CMK (cell line): ENCODE measurements around the gene HERC3.
"Not testable (repeated sequence)": the region's sequence is repeated elsewhere in the genome, so short reads cannot be mapped to it uniquely, and the experiment has no call there.

ENCODE experiments used
- DNase-seq: peaks from one replicate; pipeline ENCODE4 v3.0.0-alpha.2; 2010; ENCODE audit warnings: low read depth

Gene HERC3

GRCh38 chr4:88609387-88609786 is 17.1 kb downstream of the HERC3 start:
- DNase-seq, result no peak

- not testable (repeated sequence) for DNase-seq
Measured at GRCh38 chr4:88609794-88610193, 17.5 kb downstream of the HERC3 start.

DNA sequence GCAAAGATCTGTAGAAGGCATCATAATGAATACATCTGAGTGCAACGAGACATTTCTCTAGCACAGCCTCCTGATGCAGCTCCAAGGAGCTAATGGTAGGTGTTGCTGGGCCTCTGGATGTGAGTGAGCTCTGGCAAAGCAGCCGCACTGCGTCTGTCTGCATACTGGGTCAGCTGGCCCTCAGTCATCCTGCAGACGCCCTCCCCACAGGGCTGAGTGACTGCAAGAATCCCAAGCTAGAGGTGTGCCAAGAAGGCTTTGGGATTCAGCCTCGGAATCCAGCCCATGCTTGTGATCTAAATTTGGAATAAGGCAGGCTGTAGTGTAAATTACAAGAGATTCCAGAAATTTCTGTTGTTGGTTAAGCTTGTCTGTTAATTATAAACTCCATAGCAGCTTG is 18.5 kb downstream of the HERC3 start:
- no peak for DNase-seq

DNA sequence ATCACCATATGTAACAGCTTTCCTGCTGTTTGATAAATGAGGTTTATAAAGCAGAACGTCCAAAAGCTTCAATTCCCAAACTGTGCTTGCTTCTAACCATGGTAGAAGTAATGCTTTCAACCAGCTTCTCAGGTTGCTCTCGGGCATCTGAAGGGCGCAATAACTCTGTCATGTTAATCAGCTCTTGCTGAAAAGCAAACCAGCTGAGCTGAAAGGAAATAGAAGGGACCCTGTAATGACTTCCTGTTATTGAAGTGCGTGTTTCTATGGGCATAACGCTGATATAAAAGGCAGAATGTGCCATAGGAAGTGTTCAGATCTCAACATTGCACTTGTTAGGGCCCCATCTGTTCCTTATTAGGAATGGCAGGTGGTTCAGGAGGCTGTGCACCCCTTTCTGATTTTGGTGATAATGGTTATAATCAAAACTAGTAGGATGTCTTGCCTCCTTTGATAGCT is 21.2 kb downstream of the HERC3 start:
- DNase-seq, result no peak

- no peak for DNase-seq
Measured at GRCh38 chr4:88614058-88614457, 21.8 kb downstream of the HERC3 start.

DNA sequence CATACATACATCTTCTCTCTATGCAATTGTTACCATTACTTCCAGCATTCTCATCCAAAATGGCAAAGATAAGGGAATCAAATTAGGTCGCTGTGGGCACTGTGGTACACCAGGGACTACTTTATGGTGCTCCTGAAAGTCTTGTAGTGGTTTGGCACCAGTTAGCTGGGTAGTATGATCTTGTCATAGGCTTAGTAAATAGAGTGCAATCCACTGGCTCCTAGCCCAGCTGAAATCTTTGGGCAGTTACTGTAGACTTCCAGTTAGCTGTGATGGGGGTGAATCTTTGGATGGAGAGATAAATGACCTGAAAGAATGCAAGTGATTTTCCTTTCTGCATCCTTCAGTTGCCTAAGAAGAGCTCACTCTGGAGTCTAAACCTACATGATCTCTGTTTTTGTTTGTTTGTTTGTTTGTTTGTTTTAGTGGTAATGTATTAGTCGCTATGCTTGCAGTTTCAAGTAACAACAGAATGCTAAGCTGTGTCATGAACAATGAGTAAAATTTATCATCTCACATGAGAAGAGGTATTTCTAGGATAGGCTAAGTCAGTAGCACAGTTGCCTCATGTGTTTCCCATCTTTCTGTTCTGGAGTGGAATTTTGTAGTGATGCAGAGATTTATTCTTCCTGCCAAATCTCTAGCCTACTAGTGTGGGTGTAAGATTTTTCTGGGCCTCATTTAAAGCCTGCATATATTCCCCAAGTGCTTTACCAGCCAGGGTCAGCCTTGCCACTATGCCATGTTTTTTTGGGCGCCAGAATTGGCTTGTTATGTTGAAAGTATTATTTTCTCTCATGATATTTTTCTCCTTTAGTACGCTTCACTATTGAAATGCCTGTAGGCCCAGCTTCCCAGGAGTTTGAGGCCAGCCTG is 24.2 kb downstream of the HERC3 start:
- DNase-seq, result no peak

GRCh38 chr4:88618782-88619485 is 26.7 kb downstream of the HERC3 start:
- no peak for DNase-seq

- DNase-seq, result no peak
Measured at GRCh38 chr4:88619971-88620370, 27.7 kb downstream of the HERC3 start.

- DNase-seq, result no peak
Measured at GRCh38 chr4:88621763-88622327, 29.6 kb downstream of the HERC3 start.

GRCh38 chr4:88623097-88623496 is 30.8 kb downstream of the HERC3 start:
- DNase-seq, result no peak

GRCh38 chr4:88628746-88629145 is 36.5 kb downstream of the HERC3 start:
- no peak for DNase-seq

DNA sequence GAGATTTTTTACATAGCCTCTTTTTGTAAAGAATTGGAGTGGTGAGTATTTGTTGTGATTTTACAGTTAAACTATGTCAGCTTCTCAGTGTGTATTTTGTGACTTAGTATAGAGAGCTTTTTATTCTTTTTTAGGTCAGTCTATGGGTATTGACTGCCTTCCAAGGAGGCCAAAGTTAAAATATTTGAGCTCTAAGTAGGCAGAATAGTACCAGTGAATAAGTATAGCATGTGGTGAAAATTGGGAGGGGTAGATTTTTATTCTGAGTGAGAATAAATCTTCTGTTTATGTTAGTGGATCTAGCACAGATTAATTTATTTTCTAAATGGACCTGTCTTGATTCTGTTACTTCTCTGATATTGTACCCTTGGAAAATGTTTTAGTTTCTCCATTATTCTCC is 37.5 kb downstream of the HERC3 start:
- no peak for DNase-seq

- DNase-seq, result no peak
Measured at GRCh38 chr4:88630756-88631155, 38.5 kb downstream of the HERC3 start.

DNA sequence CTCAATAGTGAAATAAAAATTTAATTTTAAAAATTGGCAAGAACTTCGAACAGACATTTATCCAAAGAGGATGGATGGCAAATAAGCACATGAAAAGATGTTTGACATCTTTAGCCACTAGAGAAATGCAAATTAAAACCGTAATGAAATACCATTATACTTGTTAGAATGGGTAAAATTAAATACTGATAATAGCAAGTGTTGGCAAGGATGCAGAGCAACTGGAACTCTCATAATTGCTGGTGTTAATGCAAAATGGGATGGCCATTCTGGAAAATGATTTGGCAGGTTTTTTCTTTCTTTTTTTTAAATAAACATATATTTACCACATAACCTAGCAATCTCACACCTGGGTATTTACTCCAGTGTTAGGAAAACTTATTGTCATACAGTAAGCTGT is 51.7 kb downstream of the HERC3 start:
- DNase-seq, result no peak

DNA sequence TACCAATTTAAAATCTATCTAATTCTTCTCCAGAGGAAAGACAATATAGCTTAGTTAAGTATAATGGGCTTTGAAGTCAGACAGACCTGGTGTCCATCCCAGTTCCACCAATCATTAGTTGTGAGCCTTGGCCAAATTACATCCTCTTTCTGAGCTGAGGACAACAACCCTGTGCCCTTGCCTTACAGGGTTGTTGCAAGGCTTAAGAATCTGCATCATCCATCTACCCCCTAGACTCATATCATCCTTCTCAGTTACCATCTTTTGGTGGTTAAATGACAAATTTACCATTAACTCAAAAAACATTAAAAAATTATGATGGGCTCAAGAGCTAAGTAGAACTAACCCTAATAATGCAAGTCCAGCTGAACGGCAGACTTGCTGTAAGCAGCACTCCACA is 53.7 kb downstream of the HERC3 start:
- DNase-seq, result no peak

GRCh38 chr4:88646528-88647280 is 54.4 kb downstream of the HERC3 start:
- no peak for DNase-seq

DNA sequence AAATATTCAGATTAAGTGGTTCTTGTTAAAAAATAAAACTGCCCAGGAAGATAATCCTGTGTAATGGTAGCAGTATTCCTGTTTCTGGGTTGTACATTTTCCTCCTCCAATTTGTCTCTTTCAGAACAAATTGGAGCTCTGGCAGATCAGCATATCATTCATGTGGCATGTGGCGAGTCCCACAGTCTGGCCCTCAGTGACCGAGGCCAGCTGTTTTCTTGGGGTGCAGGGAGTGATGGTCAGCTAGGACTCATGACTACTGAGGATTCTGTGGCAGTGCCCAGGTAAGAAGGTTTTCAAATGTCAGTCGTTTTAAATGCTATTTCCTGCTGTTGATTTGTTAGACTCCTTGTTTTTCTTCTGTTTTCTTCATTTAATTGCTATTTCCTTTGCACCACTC is 57.4 kb downstream of the HERC3 start:
- no peak for DNase-seq

DNA sequence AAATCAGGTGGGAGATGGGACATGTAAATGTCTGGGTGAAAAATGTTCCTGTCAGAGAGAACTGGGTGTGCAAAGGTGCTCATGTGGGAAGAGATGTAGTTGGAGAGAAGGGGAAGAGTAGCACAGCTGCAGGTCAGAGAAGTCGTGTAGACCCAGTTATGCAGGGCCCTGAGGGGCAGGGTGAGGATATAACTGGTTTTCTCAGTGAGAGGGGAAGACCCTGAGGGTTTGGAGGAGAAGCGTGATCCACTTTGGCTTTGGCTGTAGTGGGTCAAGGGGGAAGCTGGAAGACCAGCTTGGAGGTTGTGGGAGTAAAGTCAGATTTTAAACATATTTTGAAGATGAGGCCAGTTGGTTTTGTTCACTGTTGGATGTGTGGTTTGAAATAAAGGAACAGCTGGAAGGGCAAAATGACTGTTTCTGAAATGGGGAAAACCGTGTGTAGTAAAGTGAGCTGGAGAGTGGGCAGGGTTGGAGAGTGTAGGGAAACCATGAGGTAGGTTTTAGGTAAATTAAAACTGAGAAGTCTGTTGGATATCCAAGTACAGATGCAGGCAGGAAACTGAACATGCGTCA is 61.2 kb downstream of the HERC3 start:
- no peak for DNase-seq

- DNase-seq, result no peak
Measured at GRCh38 chr4:88655226-88655625, 62.9 kb downstream of the HERC3 start.

GRCh38 chr4:88659055-88659889 is 67.0 kb downstream of the HERC3 start:
- DNase-seq, result no peak

DNA sequence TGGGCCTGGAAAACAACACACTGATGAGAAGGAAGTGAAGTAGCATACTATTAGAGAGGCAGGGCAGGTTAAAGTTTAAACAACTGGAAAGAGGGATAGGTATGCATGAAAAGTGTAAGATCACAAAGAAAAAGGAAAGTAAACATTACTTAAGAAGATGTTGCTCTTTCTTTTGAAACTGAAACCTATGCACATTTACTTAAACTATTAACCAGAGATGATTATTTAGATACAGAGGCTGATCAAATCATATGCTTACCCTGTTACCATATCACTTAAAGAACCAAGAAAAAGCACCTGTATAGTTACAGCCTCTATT is 67.6 kb downstream of the HERC3 start:
- DNase-seq, result no peak
